CD14-positive monocyte (primary cell): ENCODE results near the gene CHI3L1. TPM values are rescaled to one million over a fixed set of nuclear protein-coding genes. Genes with fewer than 3 reads are reported as not detected.

Experiments
- DNase-seq, 3 donors: peaks; one replicate each; pipeline ENCODE4 v3.0.0-alpha.2; 2011 to 2022
- H2AFZ ChIP-seq: 2 replicates; pipeline ENCODE4 v1.6.0; 2012; ENCODE audit warnings: mild to moderate bottlenecking, low read depth, low read length, inconsistent platforms; ENCODE audit not compliant: insufficient read depth, poor library complexity, severe bottlenecking
- H3K27ac ChIP-seq, 2 donors: 1 replicate in 1 of 2; 2 replicates in 1 of 2; pipeline ENCODE4 v1.5.1; 2012 to 2013; ENCODE audit warnings: low read length in 2 of 2, control low read depth in 1 of 2, inconsistent platforms in 1 of 2, low read depth in 1 of 2, mild to moderate bottlenecking in 1 of 2
- H3K27me3 ChIP-seq, 2 donors: one replicate each; pipeline versions ENCODE4 v1.6.0 to v1.6.1; 2011 to 2013; ENCODE audit warnings: low read length in 2 of 2; ENCODE audit not compliant: control insufficient read depth in 2 of 2, insufficient read depth in 2 of 2
- H3K36me3 ChIP-seq, 2 donors: replicated peaks in 1 of 2; 1 replicate in 1 of 2; 2 replicates in 1 of 2; pipeline versions ENCODE4 v1.5.1 to v1.6.1; 2012 to 2013; ENCODE audit warnings: low read length in 2 of 2, control low read depth in 1 of 2, inconsistent platforms in 1 of 2, mild to moderate bottlenecking in 1 of 2; ENCODE audit not compliant: insufficient read depth in 2 of 2, control insufficient read depth in 1 of 2
- H3K4me1 ChIP-seq, 2 donors: 1 replicate in 1 of 2; 2 replicates in 1 of 2; pipeline versions ENCODE4 v1.5.1 to v1.6.1; 2012 to 2013; ENCODE audit warnings: low read length in 2 of 2, control low read depth in 1 of 2, inconsistent platforms in 1 of 2, mild to moderate bottlenecking in 1 of 2, moderate library complexity in 1 of 2; ENCODE audit not compliant: insufficient read depth in 2 of 2, control insufficient read depth in 1 of 2
- H3K4me2 ChIP-seq: replicated peaks from 2 replicates; pipeline ENCODE3; 2012; ENCODE audit warnings: low read length, moderate library complexity, mild to moderate bottlenecking; ENCODE audit not compliant: poor library complexity, severe bottlenecking; ENCODE audit errors: extremely low read depth
- H3K4me3 ChIP-seq, 3 experiments: fragments of 200-600 bp in 1 of 3; sonication (generic) in 1 of 3; replicated peaks in 1 of 3; 1 replicate in 2 of 3; 2 replicates in 1 of 3; pipeline ENCODE4 v1.5.1; 2011 to 2013; ENCODE audit warnings: low read length in 3 of 3, mild to moderate bottlenecking in 3 of 3, control low read depth in 2 of 3, low read depth in 2 of 3, inconsistent platforms in 1 of 3, moderate library complexity in 1 of 3
- H3K79me2 ChIP-seq: 2 replicates; pipeline ENCODE4 v1.6.0; 2012; ENCODE audit warnings: mild to moderate bottlenecking, control low read depth, inconsistent platforms, low read length, moderate library complexity; ENCODE audit not compliant: insufficient read depth
- H3K9ac ChIP-seq: 2 replicates; pipeline ENCODE4 v1.6.0; 2017; ENCODE audit warnings: low read length, mild to moderate bottlenecking; ENCODE audit not compliant: insufficient read depth, poor library complexity, severe bottlenecking
- H3K9me3 ChIP-seq, 2 donors: replicated peaks in 1 of 2; 1 replicate in 1 of 2; 2 replicates in 1 of 2; pipeline versions ENCODE4 v1.5.1 to v1.6.1; 2012 to 2013; ENCODE audit warnings: low read length in 2 of 2, control low read depth in 1 of 2; ENCODE audit not compliant: control insufficient read depth in 1 of 2, insufficient read depth in 1 of 2
- H4K20me1 ChIP-seq: 2 replicates; pipeline ENCODE4 v1.6.0; 2012; ENCODE audit warnings: mild to moderate bottlenecking, low read length, control low read depth, moderate library complexity; ENCODE audit not compliant: insufficient read depth
- H3K27ac Mint-ChIP-seq, 7 donors: one replicate each; pipeline ENCODE4 v1.8.0; 2020; ENCODE audit warnings: mild to moderate bottlenecking in 7 of 7, mixed read lengths in 7 of 7, moderate library complexity in 6 of 7, inconsistent platforms in 2 of 7
- H3K27me3 Mint-ChIP-seq, 3 donors: one replicate each; pipeline ENCODE4 v1.8.0; 2021 to 2022; ENCODE audit warnings: low read depth in 3 of 3, mild to moderate bottlenecking in 3 of 3, mixed read lengths in 3 of 3, moderate library complexity in 3 of 3, inconsistent platforms in 1 of 3
- H3K36me3 Mint-ChIP-seq, 2 donors: one replicate each; pipeline ENCODE4 v1.8.0; 2020; ENCODE audit warnings: mixed read lengths in 2 of 2, inconsistent platforms in 1 of 2, mild to moderate bottlenecking in 1 of 2
- H3K4me1 Mint-ChIP-seq: one replicate; pipeline ENCODE4 v1.8.0; 2020; ENCODE audit warnings: mild to moderate bottlenecking, mixed read lengths
- H3K4me3 Mint-ChIP-seq, 2 donors: one replicate each; pipeline ENCODE4 v1.8.0; 2020; ENCODE audit warnings: mild to moderate bottlenecking in 2 of 2, mixed read lengths in 2 of 2, moderate library complexity in 1 of 2
- H3K9me3 Mint-ChIP-seq, 7 donors: one replicate each; pipeline ENCODE4 v1.8.0; 2020 to 2022; ENCODE audit warnings: mixed read lengths in 7 of 7, mild to moderate bottlenecking in 6 of 7, moderate library complexity in 6 of 7, inconsistent platforms in 2 of 7
- CTCF ChIP-seq: fragments of 200-600 bp; IDR thresholded peaks from one replicate; pipeline ENCODE4 v1.8.0; 2022; ENCODE audit warnings: antibody characterized with exemption, mild to moderate bottlenecking
- WGBS: methylation state at CpG from one replicate; pipeline ENCODE4 v1.1.5; 2013; ENCODE audit warnings: missing lambda C conversion rate; ENCODE audit not compliant: insufficient coverage; 5-methylcytosine and 5-hydroxymethylcytosine counted together
- intact Hi-C, 2 donors: fragments of 100-400 bp; cut with micrococcal nuclease; formaldehyde crosslinking; loops; one replicate each; pipeline versions ENCODE4 v1.15.0 to v1.15.1; 2023
- polyA plus RNA-seq, 3 donors: library from polyadenylated mRNA; depleted of rRNA in 1 of 3; unstranded in 2 of 3; stranded (reverse) in 1 of 3; fragments of 300-500 nt in 2 of 3; fragments of >200 nt in 1 of 3; fragmentation: Illumina TruSeq in 2 of 3; gene quantifications; 1 replicate in 2 of 3; 2 replicates in 1 of 3; pipeline ENCODE4 v1.2.3, GENCODE V29; 2012 to 2021

The CHI3L1 gene
- polyA plus RNA-seq, 3 donors = 0.37 to 0.44 (median 0.43) TPM

GRCh38 chr1:203184467-203184866 lies 2.0 kb downstream of the CHI3L1 start:
- Histone ChIP-seq H3K79me2 (no peaks in the 10 kb centered on the region), H3K27ac (no peak overlapping the region), H3K4me2 (no peak overlapping the region), H3K9me3 (no peaks in the 10 kb centered on the region), H3K4me3 (no peak overlapping the region), H3K36me3 (no peaks in the 10 kb centered on the region), H3K27me3 (no peaks in the 10 kb centered on the region), H2AFZ (no peak overlapping the region), H3K9ac (no peak overlapping the region), H3K4me1 (peaks cover 8 to 17% of the 10 kb centered on the region in 2 donors), H4K20me1 (no peaks in the 10 kb centered on the region)
- DNase-seq = no peak
- Mint-ChIP-seq H3K27me3 (peaks cover 3 to 15% (median 10%) of the 10 kb centered on the region in 3 donors), H3K27ac (no peak overlapping the region), H3K4me1 (peaks cover 26% of the 10 kb centered on the region), H3K9me3 (no peaks in the 10 kb centered on the region), H3K36me3 (no peaks in the 10 kb centered on the region), H3K4me3 (no peak overlapping the region)
- WGBS = 90% methylated on average over 2 of the region's 4 CpGs
- intact Hi-C loops = no loop called here
- TF ChIP-seq CTCF = no peak

- Histone ChIP-seq H3K4me2 (no peak overlapping the region), H4K20me1 (no peaks in the 10 kb centered on the region), H3K9me3 (no peaks in the 10 kb centered on the region), H3K36me3 (no peaks in the 10 kb centered on the region), H3K9ac (no peak overlapping the region), H3K4me3 (no peak overlapping the region), H2AFZ (no peak overlapping the region), H3K27ac (no peak overlapping the region), H3K27me3 (no peaks in the 10 kb centered on the region), H3K4me1 (peaks cover 12 to 17% of the 10 kb centered on the region in 2 donors), H3K79me2 (no peaks in the 10 kb centered on the region)
- no peak for DNase-seq
- TF ChIP-seq CTCF = no peak
- peaks cover 28% of the 10 kb centered on the region for H3K4me1 Mint-ChIP-seq
- no peaks in the 10 kb centered on the region for H3K36me3 Mint-ChIP-seq
- intact Hi-C loops = no loop called here
- 100% methylated on average over 1 of the region's 2 CpGs for WGBS
- H3K27ac Mint-ChIP-seq = no peak overlapping the region
- H3K4me3 Mint-ChIP-seq = no peak overlapping the region
- no peaks in the 10 kb centered on the region for H3K9me3 Mint-ChIP-seq
- peaks cover 3 to 15% (median 10%) of the 10 kb centered on the region in 3 donors for H3K27me3 Mint-ChIP-seq
Observed at GRCh38 chr1:203183828-203184227, 2.7 kb downstream of the CHI3L1 start.
